Type B pancreatic cell (in vitro differentiated cells): Measurements from ENCODE around the gene PRDM12. TPM values are rescaled to one million over a fixed set of nuclear protein-coding genes. Genes with fewer than 3 reads are reported as not detected.

Experiments used
- DNase-seq: peaks from one replicate; pipeline ENCODE4 v3.0.0; 2021; ENCODE audit warnings: mixed read lengths; ENCODE audit not compliant: unreplicated experiment; ENCODE audit errors: extremely low spot score
- H3K27ac Mint-ChIP-seq: 2 replicates; pipeline ENCODE4 v1.8.0; 2021; ENCODE audit warnings: mild to moderate bottlenecking, mixed read lengths
- H3K27me3 Mint-ChIP-seq: 2 replicates; pipeline ENCODE4 v1.8.0; 2021; ENCODE audit warnings: mixed read lengths
- H3K36me3 Mint-ChIP-seq: 2 replicates; pipeline ENCODE4 v1.8.0; 2021; ENCODE audit warnings: mixed read lengths
- H3K4me1 Mint-ChIP-seq: one replicate; pipeline ENCODE4 v1.8.0; 2021; ENCODE audit warnings: mixed read lengths; ENCODE audit not compliant: unreplicated experiment
- H3K4me3 Mint-ChIP-seq: 2 replicates; pipeline ENCODE4 v1.8.0; 2021; ENCODE audit warnings: mild to moderate bottlenecking, mixed read lengths
- H3K9me3 Mint-ChIP-seq: 2 replicates; pipeline ENCODE4 v1.8.0; 2021; ENCODE audit warnings: mixed read lengths
- CTCF ChIP-seq: fragments of 200-600 bp; sonication (generic); conservative IDR thresholded peaks from 2 replicates; pipeline ENCODE4 v1.5.0; 2021; ENCODE audit warnings: antibody characterized with exemption, mild to moderate bottlenecking
- total RNA-seq: library from RNA; stranded (reverse); gene quantifications from 2 replicates; pipeline ENCODE4 v1.2.1, GENCODE V29; 2021; ENCODE audit warnings: low replicate concordance

The PRDM12 gene
- total RNA-seq, 1 donor from 2014 or later: 0.34 TPM

DNA sequence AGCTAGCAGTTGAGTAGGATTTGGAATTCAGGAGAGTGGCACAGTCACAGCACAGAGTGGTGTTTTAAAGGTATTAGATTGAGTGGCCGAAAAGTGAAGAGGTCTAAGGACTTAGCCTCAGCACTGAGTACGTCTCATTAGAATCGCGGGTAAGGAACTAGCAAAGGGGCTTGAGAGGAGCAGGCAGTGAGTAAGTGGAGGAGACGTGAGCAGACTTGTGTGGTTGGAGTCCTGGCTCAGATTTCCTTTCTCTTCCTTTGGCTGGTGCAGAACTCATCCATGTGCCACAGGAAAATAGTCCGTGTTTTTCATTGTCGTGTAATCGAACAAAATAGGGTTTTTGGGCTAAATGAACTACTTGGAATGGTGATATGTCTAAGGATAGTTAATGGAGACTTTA lies 32.6 kb downstream of the PRDM12 start:
- DNase-seq: no peak
- Mint-ChIP-seq H3K9me3 (no peaks in the 10 kb centered on the region), H3K27ac (no peak overlapping the region), H3K27me3 (no peaks in the 10 kb centered on the region), H3K36me3 (peaks cover 28% of the 10 kb centered on the region), H3K4me1 (peaks cover 21% of the 10 kb centered on the region), H3K4me3 (no peak overlapping the region)
- TF ChIP-seq CTCF: no peak

DNA sequence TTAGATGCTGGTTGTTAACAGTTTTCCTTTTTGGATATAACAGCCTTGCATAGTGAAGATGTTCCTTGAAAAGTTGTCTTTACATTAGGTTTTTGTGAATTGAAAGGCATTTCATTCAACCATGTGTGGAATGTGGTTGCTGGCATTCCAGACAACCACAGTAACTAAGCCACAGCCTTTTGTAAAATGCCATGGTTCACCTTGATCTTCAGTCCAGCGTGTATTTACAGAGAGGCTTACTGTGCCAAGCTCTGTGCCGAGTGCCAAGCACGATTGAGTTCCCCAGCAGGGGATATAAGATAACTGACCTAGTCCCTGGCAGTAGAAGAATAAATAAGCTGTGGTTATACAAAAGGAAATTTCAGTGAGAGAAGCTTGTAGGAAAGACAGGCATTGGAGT lies 34.1 kb downstream of the PRDM12 start:
- no peaks in the 10 kb centered on the region for H3K9me3 Mint-ChIP-seq
- no peak for TF ChIP-seq CTCF
- peaks cover 14% of the 10 kb centered on the region for H3K4me1 Mint-ChIP-seq
- no peak overlapping the region for H3K4me3 Mint-ChIP-seq
- peaks cover 39% of the 10 kb centered on the region for H3K36me3 Mint-ChIP-seq
- DNase-seq: no peak
- H3K27me3 Mint-ChIP-seq: no peaks in the 10 kb centered on the region
- no peak overlapping the region for H3K27ac Mint-ChIP-seq

GRCh38 chr9:130699047-130699446 lies 34.7 kb downstream of the PRDM12 start:
- Mint-ChIP-seq H3K27me3 (no peaks in the 10 kb centered on the region), H3K4me1 (peaks cover 14% of the 10 kb centered on the region), H3K9me3 (no peaks in the 10 kb centered on the region), H3K27ac (no peak overlapping the region), H3K4me3 (no peak overlapping the region), H3K36me3 (peaks cover 39% of the 10 kb centered on the region)
- DNase-seq: no peak
- TF ChIP-seq CTCF: no peak

DNA sequence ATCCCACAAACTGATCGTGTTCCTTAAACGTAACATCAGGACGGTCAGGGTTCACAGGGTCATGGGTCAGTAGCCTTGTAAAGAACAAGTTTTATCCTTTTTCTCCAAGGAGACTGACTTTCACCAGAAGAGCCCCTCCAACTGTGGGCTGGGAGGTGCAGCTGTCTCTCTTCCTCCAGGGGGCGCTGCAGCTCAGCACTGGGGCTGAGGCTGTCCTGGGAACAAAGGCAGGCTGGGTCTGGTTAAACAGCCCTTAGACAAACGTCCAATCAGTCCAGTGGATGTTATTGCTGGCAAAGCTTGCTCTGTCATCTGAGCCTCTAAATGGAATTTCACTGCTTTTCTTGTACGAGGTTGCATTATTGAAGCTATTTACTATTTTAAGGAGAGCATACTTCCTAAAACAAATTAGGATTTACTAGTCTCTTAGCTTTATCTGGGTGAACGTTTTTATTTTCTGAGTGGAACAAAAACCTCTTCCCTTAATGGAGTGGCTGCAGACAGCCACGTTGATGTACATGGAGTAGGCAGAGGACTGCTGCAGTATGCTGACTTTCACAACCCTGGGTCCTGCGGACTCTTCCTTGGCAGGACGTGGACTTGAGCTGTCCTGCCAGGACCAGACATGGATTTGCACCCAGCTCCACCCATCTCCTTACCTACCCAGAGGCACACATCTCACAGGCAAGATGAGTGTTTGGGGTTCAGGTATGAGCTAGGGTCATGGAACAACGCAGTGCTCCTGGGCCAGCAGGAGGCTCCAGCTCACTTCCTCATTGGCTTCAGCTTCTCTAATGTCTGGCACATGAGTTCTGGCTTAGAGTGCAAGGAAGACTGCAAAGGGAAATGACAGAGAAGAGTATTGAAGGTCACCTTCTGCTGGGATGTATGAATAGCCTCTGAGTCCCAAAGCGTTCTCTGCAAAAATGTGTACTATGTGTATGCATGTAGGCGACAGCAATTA lies 36.9 kb downstream of the PRDM12 start:
- Mint-ChIP-seq H3K9me3 (no peaks in the 10 kb centered on the region), H3K36me3 (peaks cover 30% of the 10 kb centered on the region), H3K4me1 (peaks cover 4% of the 10 kb centered on the region), H3K27ac (peak overlapping the region; percentile 28), H3K4me3 (no peak overlapping the region), H3K27me3 (no peaks in the 10 kb centered on the region)
- DNase-seq: peak; percentile 89
- peak; percentile 98 for TF ChIP-seq CTCF

GRCh38 chr9:130703501-130703900 lies 39.1 kb downstream of the PRDM12 start:
- Mint-ChIP-seq H3K9me3 (no peaks in the 10 kb centered on the region), H3K4me1 (peaks cover 9% of the 10 kb centered on the region), H3K4me3 (no peak overlapping the region), H3K27me3 (no peaks in the 10 kb centered on the region), H3K27ac (no peak overlapping the region), H3K36me3 (peaks cover 17% of the 10 kb centered on the region)
- no peak for DNase-seq
- TF ChIP-seq CTCF: no peak
